Parathyroid adenoma (tissue), 2 donors: Measurements from ENCODE around the gene PDGFC.

Experiments used
- H2AFZ ChIP-seq: fragments of 300-600 bp; sonication (generic); one replicate; pipeline ENCODE4 v1.7.0; 2017; ENCODE audit warnings: antibody characterized with exemption, mild to moderate bottlenecking
- H3K27ac ChIP-seq: fragments of 300-600 bp; sonication (generic); one replicate; pipeline ENCODE4 v1.7.0; 2017
- H3K27me3 ChIP-seq: fragments of 300-600 bp; sonication (generic); one replicate; pipeline ENCODE4 v1.7.0; 2017; ENCODE audit warnings: low read length; ENCODE audit not compliant: control insufficient read depth, insufficient read depth
- H3K36me3 ChIP-seq: fragments of 300-600 bp; sonication (generic); one replicate; pipeline ENCODE4 v1.7.0; 2017; ENCODE audit warnings: low read length; ENCODE audit not compliant: control insufficient read depth, insufficient read depth
- H3K4me1 ChIP-seq: fragments of 300-600 bp; sonication (generic); one replicate; pipeline ENCODE4 v1.7.0; 2017; ENCODE audit warnings: control low read depth
- H3K4me2 ChIP-seq: fragments of 300-600 bp; sonication (generic); one replicate; pipeline ENCODE4 v1.7.0; 2017; ENCODE audit warnings: low read length
- H3K4me3 ChIP-seq: fragments of 300-600 bp; sonication (generic); one replicate; pipeline ENCODE4 v1.7.0; 2017; ENCODE audit warnings: low read depth, low read length
- H3K79me2 ChIP-seq: fragments of 300-600 bp; sonication (generic); one replicate; pipeline ENCODE4 v1.7.0; 2017; ENCODE audit warnings: control low read depth
- H3K9ac ChIP-seq: fragments of 300-600 bp; sonication (generic); one replicate; pipeline ENCODE4 v1.7.0; 2017; ENCODE audit warnings: mild to moderate bottlenecking
- H3K9me3 ChIP-seq: fragments of 300-600 bp; sonication (generic); one replicate; pipeline ENCODE4 v1.7.0; 2017; ENCODE audit warnings: low read length; ENCODE audit not compliant: control insufficient read depth
- TF ChIP-seq, protein P1 (sequence below): fragments of 300-600 bp; sonication (generic); IDR thresholded peaks from one replicate; pipeline ENCODE4 v1.7.0; 2017; ENCODE audit warnings: antibody characterized with exemption, mild to moderate bottlenecking
- donor health status: primary hyperparathyroidism.

The PDGFC gene

DNA sequence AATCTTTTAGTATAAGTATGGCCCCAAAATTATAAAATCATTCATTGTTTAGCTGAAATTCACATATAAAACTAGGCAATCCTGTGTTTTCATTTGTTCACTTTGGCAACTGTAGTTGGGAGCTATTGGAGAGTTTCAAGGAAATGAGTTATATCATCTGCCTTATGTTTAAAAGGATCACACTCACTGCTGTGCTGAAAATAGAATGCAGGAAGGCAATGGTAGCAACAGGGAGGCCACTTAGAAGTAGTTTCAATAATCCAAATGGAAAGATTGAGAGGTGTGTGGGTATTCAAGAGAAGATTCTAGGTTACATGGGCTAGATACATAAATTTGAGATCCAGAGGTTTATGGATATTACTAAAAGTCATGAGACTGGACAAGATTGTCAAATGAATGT lies 184.9 kb downstream of the PDGFC start:
- TF ChIP-seq, protein P1, sequence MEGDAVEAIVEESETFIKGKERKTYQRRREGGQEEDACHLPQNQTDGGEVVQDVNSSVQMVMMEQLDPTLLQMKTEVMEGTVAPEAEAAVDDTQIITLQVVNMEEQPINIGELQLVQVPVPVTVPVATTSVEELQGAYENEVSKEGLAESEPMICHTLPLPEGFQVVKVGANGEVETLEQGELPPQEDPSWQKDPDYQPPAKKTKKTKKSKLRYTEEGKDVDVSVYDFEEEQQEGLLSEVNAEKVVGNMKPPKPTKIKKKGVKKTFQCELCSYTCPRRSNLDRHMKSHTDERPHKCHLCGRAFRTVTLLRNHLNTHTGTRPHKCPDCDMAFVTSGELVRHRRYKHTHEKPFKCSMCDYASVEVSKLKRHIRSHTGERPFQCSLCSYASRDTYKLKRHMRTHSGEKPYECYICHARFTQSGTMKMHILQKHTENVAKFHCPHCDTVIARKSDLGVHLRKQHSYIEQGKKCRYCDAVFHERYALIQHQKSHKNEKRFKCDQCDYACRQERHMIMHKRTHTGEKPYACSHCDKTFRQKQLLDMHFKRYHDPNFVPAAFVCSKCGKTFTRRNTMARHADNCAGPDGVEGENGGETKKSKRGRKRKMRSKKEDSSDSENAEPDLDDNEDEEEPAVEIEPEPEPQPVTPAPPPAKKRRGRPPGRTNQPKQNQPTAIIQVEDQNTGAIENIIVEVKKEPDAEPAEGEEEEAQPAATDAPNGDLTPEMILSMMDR = no peak
- Histone ChIP-seq H3K4me1 (peaks cover 9% of the 10 kb centered on the region), H3K9me3 (no peaks in the 10 kb centered on the region), H3K4me3 (no peak overlapping the region), H3K27ac (peak overlapping the region; percentile 49), H3K9ac (no peak overlapping the region), H3K79me2 (peaks cover 4% of the 10 kb centered on the region), H2AFZ (no peak overlapping the region), H3K36me3 (no peaks in the 10 kb centered on the region), H3K27me3 (no peaks in the 10 kb centered on the region), H3K4me2 (no peak overlapping the region)

DNA sequence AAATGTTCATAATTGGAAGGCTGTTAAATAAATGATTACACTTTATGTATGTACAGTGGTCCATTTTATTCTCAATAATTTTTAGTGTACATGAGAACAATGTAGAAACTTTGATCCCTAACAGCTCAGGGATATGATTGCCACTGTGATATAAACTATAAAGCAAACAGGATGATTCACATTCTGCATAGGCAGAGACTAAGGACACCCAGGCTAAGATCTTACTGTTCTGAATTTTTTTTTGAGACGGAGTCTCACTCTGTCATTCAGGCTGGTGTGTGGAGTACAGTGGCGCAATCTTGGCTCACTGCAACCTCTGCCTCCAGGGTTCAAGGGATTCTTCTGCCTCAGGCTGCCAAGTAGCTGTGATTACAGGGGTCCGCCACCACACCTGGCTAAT lies 186.6 kb downstream of the PDGFC start:
- TF ChIP-seq, protein P1 = no peak

DNA sequence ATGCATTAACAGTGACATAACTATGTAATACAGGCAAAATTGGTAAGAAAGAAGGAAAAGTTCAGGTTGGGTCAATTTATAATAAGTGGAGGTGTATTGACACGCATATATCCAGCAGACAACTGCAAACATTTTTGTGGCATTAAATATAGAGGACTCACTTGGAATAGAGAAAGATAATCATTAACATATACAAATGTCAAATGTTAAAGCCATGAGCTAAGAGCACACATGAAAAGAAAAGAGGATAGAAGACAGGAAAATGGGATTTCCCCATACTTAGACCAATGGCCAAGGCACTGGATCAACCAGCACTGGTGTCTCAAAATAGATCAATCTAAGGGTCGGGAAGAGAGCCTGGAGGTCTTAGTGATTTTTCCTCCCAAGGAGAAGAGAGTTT lies 187.6 kb downstream of the PDGFC start:
- Histone ChIP-seq H3K27ac (no peak overlapping the region), H3K79me2 (peaks cover 10% of the 10 kb centered on the region), H3K4me3 (no peak overlapping the region), H3K36me3 (no peaks in the 10 kb centered on the region), H2AFZ (no peak overlapping the region), H3K27me3 (no peaks in the 10 kb centered on the region), H3K4me1 (peaks cover 6% of the 10 kb centered on the region), H3K9me3 (no peaks in the 10 kb centered on the region), H3K4me2 (no peak overlapping the region), H3K9ac (no peak overlapping the region)
- TF ChIP-seq, protein P1 = no peak

More for the DNA sequence above, 186.6 kb downstream of the PDGFC start:
- no peak overlapping the region for H3K4me3 ChIP-seq
- peaks cover 10% of the 10 kb centered on the region for H3K79me2 ChIP-seq
- no peaks in the 10 kb centered on the region for H3K36me3 ChIP-seq
- H3K9ac ChIP-seq = no peak overlapping the region
- no peaks in the 10 kb centered on the region for H3K27me3 ChIP-seq
- H2AFZ ChIP-seq = no peak overlapping the region
- peaks cover 6% of the 10 kb centered on the region for H3K4me1 ChIP-seq
- H3K27ac ChIP-seq = peak overlapping the region; percentile 45
- H3K9me3 ChIP-seq = no peaks in the 10 kb centered on the region
- H3K4me2 ChIP-seq = no peak overlapping the region

DNA sequence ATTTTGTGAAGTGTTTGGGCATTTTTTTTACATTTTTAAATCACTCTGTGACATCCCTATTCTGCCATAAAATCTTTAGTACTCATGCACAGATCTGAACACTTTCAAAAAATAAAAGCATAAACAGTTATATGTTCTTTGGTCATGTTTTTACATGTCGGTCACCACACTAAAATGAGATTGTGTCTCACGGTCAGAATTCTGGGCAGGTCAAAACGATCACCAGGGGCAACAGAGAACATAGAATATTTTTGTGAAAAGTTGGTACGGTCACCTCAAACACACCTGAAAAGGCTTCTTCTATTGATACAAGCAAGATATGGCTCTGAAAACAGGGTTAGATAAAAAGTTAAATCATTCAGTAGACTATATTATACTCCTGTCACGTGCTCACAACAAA lies 189.1 kb downstream of the PDGFC start:
- no peak overlapping the region for H3K27ac ChIP-seq
- no peaks in the 10 kb centered on the region for H3K27me3 ChIP-seq
- no peaks in the 10 kb centered on the region for H3K36me3 ChIP-seq
- H3K4me2 ChIP-seq = no peak overlapping the region
- H3K9ac ChIP-seq = no peak overlapping the region
- peaks cover 8% of the 10 kb centered on the region for H3K4me1 ChIP-seq
- TF ChIP-seq, protein P1 = no peak
- no peak overlapping the region for H2AFZ ChIP-seq
- no peaks in the 10 kb centered on the region for H3K9me3 ChIP-seq
- no peak overlapping the region for H3K4me3 ChIP-seq
- peaks cover 10% of the 10 kb centered on the region for H3K79me2 ChIP-seq

DNA sequence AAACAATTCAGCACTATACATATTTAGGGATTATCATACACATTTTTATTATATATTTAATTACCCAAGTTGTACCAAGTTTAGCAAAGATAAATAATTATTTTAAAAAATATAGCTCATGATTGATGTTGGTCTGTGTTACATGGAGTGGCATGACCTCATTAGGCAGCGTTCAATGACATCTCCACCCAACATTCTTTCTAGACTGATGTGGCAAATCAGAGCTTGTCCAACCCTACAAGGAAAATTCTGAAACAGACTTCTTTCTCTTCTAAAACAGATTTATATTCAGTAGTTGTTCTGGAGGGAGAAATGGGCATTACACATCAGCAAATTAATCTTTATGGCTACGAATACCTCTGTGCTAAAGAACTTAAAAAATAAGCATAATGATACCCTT lies 189.7 kb downstream of the PDGFC start:
- Histone ChIP-seq H3K9me3 (no peaks in the 10 kb centered on the region), H3K79me2 (peaks cover 10% of the 10 kb centered on the region), H3K27ac (no peak overlapping the region), H3K4me2 (no peak overlapping the region), H2AFZ (no peak overlapping the region), H3K4me1 (peaks cover 8% of the 10 kb centered on the region), H3K27me3 (no peaks in the 10 kb centered on the region), H3K36me3 (no peaks in the 10 kb centered on the region), H3K4me3 (no peak overlapping the region), H3K9ac (no peak overlapping the region)
- TF ChIP-seq, protein P1 = no peak
